22Rv1 (cell line): ENCODE results near the gene NRXN2.

Experiments
- ZFX ChIP-seq: fragments of 450-650 bp; IDR thresholded peaks from 2 replicates; pipeline ENCODE4 v1.6.1; 2017; ENCODE audit warnings: antibody characterized with exemption, borderline replicate concordance
- TF ChIP-seq, protein P1 (sequence below): fragments of 450-650 bp; IDR thresholded peaks from 2 replicates; pipeline ENCODE4 v1.5.1; 2017; ENCODE audit warnings: mild to moderate bottlenecking

DNA sequence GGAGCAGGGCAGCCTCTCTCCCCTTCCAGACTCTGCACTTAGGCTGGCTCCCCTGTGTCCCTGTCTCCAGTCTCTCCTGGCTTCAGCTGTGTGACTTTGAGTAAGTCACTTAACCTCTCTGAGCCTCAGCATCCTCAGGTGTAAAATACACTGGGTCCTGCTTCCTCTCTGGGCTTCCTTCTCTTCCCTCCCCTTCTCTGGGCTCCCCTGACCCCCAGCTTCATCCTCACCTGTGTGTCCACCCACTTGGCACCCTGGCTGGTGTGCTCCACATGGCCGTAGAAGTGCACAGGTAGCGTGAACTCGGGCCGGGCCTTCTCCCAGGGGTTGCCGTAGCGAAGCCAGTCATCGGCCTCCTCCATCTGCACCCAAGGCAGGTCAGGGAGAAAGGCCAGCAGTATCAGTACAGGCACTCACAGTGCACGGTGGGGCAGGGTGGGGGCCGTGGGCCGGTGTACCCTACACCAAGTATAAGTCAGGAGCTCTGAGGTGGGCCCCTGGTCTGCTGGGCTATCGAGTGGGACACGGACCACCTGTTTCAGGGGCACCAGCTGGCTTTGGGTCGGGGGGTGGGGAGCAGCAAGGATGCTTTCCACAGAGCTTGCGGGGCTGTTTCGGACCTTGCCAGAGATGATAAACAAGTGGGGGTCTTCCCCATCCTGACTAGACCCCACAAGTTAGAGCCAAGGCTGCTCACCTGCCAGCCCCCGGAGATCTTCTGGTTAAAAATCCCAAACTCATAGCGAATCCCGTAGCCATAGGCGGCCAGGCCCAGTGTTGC, 34.7 kb upstream of the NRXN2 start:
- TF ChIP-seq, protein P1, sequence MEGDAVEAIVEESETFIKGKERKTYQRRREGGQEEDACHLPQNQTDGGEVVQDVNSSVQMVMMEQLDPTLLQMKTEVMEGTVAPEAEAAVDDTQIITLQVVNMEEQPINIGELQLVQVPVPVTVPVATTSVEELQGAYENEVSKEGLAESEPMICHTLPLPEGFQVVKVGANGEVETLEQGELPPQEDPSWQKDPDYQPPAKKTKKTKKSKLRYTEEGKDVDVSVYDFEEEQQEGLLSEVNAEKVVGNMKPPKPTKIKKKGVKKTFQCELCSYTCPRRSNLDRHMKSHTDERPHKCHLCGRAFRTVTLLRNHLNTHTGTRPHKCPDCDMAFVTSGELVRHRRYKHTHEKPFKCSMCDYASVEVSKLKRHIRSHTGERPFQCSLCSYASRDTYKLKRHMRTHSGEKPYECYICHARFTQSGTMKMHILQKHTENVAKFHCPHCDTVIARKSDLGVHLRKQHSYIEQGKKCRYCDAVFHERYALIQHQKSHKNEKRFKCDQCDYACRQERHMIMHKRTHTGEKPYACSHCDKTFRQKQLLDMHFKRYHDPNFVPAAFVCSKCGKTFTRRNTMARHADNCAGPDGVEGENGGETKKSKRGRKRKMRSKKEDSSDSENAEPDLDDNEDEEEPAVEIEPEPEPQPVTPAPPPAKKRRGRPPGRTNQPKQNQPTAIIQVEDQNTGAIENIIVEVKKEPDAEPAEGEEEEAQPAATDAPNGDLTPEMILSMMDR: no peak
- no peak for TF ChIP-seq ZFX
